ENCODE data around the gene KIAA0513. TPM values are rescaled to one million over a fixed set of nuclear protein-coding genes. Genes with fewer than 3 reads are reported as not detected.

Gene KIAA0513
- total and polyA plus RNA-seq, 2 of the 13 experiments (the other 11 are each of a cell fraction or from before 2014, with no cell fraction given): 1.8 TPM

GRCh38 chr16:85010931-85011845 is 16.4 kb upstream of the KIAA0513 start, which contains the start of gene ZDHHC7 (continued):
- no peak for TF ChIP-seq SRSF4 (IDR thresholded peaks at IDR 0.05; ENCODE audit: low read depth, low read length, poor library complexity, severe bottlenecking)
- no peak for TF ChIP-seq GFI1 (CRISPR knock-in tag; IDR thresholded peaks at IDR 0.05; ENCODE audit: borderline replicate concordance)
- no peak for TF ChIP-seq RNF219 (CRISPR knock-in tag; IDR thresholded peaks at IDR 0.05)
- TF ChIP-seq, protein P1, sequence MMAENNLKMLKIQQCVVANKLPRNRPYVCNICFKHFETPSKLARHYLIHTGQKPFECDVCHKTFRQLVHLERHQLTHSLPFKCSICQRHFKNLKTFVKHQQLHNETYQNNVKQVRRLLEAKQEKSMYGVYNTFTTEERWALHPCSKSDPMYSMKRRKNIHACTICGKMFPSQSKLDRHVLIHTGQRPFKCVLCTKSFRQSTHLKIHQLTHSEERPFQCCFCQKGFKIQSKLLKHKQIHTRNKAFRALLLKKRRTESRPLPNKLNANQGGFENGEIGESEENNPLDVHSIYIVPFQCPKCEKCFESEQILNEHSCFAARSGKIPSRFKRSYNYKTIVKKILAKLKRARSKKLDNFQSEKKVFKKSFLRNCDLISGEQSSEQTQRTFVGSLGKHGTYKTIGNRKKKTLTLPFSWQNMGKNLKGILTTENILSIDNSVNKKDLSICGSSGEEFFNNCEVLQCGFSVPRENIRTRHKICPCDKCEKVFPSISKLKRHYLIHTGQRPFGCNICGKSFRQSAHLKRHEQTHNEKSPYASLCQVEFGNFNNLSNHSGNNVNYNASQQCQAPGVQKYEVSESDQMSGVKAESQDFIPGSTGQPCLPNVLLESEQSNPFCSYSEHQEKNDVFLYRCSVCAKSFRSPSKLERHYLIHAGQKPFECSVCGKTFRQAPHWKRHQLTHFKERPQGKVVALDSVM (CRISPR knock-in tag; IDR thresholded peaks at IDR 0.05): no peak; the same call in 1 of the 2 replicates
- TF ChIP-seq, protein P2, sequence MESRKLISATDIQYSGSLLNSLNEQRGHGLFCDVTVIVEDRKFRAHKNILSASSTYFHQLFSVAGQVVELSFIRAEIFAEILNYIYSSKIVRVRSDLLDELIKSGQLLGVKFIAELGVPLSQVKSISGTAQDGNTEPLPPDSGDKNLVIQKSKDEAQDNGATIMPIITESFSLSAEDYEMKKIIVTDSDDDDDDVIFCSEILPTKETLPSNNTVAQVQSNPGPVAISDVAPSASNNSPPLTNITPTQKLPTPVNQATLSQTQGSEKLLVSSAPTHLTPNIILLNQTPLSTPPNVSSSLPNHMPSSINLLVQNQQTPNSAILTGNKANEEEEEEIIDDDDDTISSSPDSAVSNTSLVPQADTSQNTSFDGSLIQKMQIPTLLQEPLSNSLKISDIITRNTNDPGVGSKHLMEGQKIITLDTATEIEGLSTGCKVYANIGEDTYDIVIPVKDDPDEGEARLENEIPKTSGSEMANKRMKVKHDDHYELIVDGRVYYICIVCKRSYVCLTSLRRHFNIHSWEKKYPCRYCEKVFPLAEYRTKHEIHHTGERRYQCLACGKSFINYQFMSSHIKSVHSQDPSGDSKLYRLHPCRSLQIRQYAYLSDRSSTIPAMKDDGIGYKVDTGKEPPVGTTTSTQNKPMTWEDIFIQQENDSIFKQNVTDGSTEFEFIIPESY (CRISPR knock-in tag; IDR thresholded peaks at IDR 0.05): no peak
- no peak for TF ChIP-seq NFATC3 (CRISPR knock-in tag; IDR thresholded peaks at IDR 0.05)
- no peak for TF ChIP-seq U2AF1 (optimal IDR thresholded peaks at IDR 0.05; ENCODE audit: low read depth, low read length)
- peak; percentile 5; the same call in 1 of the 2 replicates for TF ChIP-seq ZNF281 (CRISPR knock-in tag; IDR thresholded peaks at IDR 0.05; ENCODE audit: borderline replicate concordance)
- no peak; the same call in 1 of the 2 replicates for TF ChIP-seq GTF2F1 (IDR thresholded peaks at IDR 0.05; ENCODE audit: low read length)
- TF ChIP-seq PTBP1 (IDR thresholded peaks at IDR 0.05; ENCODE audit: low read depth, low read length, poor library complexity, severe bottlenecking): no peak
- TF ChIP-seq CC2D1A (CRISPR knock-in tag; IDR thresholded peaks at IDR 0.05): no peak
- TF ChIP-seq, protein P3, sequence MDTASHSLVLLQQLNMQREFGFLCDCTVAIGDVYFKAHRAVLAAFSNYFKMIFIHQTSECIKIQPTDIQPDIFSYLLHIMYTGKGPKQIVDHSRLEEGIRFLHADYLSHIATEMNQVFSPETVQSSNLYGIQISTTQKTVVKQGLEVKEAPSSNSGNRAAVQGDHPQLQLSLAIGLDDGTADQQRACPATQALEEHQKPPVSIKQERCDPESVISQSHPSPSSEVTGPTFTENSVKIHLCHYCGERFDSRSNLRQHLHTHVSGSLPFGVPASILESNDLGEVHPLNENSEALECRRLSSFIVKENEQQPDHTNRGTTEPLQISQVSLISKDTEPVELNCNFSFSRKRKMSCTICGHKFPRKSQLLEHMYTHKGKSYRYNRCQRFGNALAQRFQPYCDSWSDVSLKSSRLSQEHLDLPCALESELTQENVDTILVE (CRISPR knock-in tag; IDR thresholded peaks at IDR 0.05): peak; percentile 65; the same call in 1 of the 2 replicates
- TF ChIP-seq ZNF776 (CRISPR knock-in tag; IDR thresholded peaks at IDR 0.05): peak; percentile 97
- TF ChIP-seq NR2F2 (IDR thresholded peaks at IDR 0.05; ENCODE audit: borderline replicate concordance, low read depth): peak; percentile 47; the same call in 1 of the 2 replicates
- TF ChIP-seq FOXJ3 (CRISPR knock-in tag; IDR thresholded peaks at IDR 0.05; ENCODE audit: borderline replicate concordance): no peak

All from HepG2 (cell line).